IMR-90 (cell line): Measurements from ENCODE around the gene COL7A1. TPM values are rescaled to one million over a fixed set of nuclear protein-coding genes. Genes with fewer than 3 reads are reported as not detected.

Experiments
- ATAC-seq: fragments of 200-7000 bp; cut with Tn5 transposase; 2 replicates; pipeline ENCODE4 v1.9.1; 2020; ENCODE audit warnings: low read depth, mild to moderate bottlenecking, moderate library complexity
- BruUV-seq: library from RNA; stranded (reverse); fragments of 400-500 nt; replicated peaks from 2 replicates; lab custom pipeline; 2021; lab: Mats Ljungman, UMichigan
- CTCF ChIA-PET: fragments of 300-600 bp; formaldehyde crosslinking; extraction: SDS; loops from one replicate; lab custom pipeline; 2021; ENCODE audit warnings: antibody characterized with exemption; lab: Yijun Ruan, JAX
- POLR2A ChIA-PET: fragments of 300-600 bp; sonication (Branson Sonifier 250); formaldehyde crosslinking; loops from one replicate; lab custom pipeline; 2022; ENCODE audit warnings: antibody characterized with exemption; ENCODE audit not compliant: unreplicated experiment; lab: Charles Lee
- DNase-seq: peaks from one replicate; pipeline ENCODE4 v3.0.0; 2013
- H2AFZ ChIP-seq: replicated peaks from 2 replicates; pipeline ENCODE3; 2013; ENCODE audit warnings: low read length, mild to moderate bottlenecking; ENCODE audit not compliant: poor library complexity
- H2AK5ac ChIP-seq: 2 replicates; pipeline ENCODE4 v1.6.1; 2013; ENCODE audit warnings: low read depth, low read length, inconsistent platforms
- H2AK9ac ChIP-seq: replicated peaks from 2 replicates; pipeline ENCODE3; 2013; ENCODE audit warnings: mild to moderate bottlenecking, low read depth, low read length, moderate library complexity; ENCODE audit not compliant: poor library complexity
- H2BK120ac ChIP-seq: 2 replicates; pipeline ENCODE4 v1.6.1; 2013; ENCODE audit warnings: low read depth, low read length, inconsistent platforms
- H2BK15ac ChIP-seq: 3 replicates; pipeline ENCODE4 v1.6.1; 2013; ENCODE audit warnings: low read depth, low read length, inconsistent platforms
- H2BK20ac ChIP-seq: 2 replicates; pipeline ENCODE4 v1.6.1; 2013; ENCODE audit warnings: low read depth, mild to moderate bottlenecking, inconsistent platforms, low read length, moderate library complexity
- H2BK5ac ChIP-seq: 2 replicates; pipeline ENCODE4 v1.6.1; 2013; ENCODE audit warnings: mild to moderate bottlenecking, low read depth, low read length, inconsistent platforms; ENCODE audit not compliant: poor library complexity, severe bottlenecking
- H3K14ac ChIP-seq: replicated peaks from 2 replicates; pipeline ENCODE4 v1.6.1; 2013; ENCODE audit warnings: low read depth, low read length, inconsistent platforms
- H3K18ac ChIP-seq: 2 replicates; pipeline ENCODE4 v1.6.1; 2013; ENCODE audit warnings: low read depth, low read length, control low read depth
- H3K23ac ChIP-seq: 2 replicates; pipeline ENCODE4 v1.6.1; 2013; ENCODE audit warnings: low read depth, low read length, inconsistent platforms
- H3K27ac ChIP-seq: 2 replicates; pipeline ENCODE4 v1.5.1; 2013; ENCODE audit warnings: mild to moderate bottlenecking, control low read depth, low read length; ENCODE audit not compliant: insufficient read depth
- H3K27me3 ChIP-seq: 2 replicates; pipeline ENCODE4 v1.6.1; 2013; ENCODE audit warnings: low read length; ENCODE audit not compliant: control insufficient read depth, insufficient read depth
- H3K36me3 ChIP-seq: 2 replicates; pipeline ENCODE4 v1.6.1; 2013; ENCODE audit warnings: low read length, mixed read lengths; ENCODE audit not compliant: control insufficient read depth, insufficient read depth
- H3K4ac ChIP-seq: 2 replicates; pipeline ENCODE4 v1.6.1; 2013; ENCODE audit warnings: low read depth, low read length, inconsistent platforms
- H3K4me1 ChIP-seq: 2 replicates; pipeline ENCODE4 v1.6.1; 2013; ENCODE audit warnings: low read length, mixed read lengths; ENCODE audit not compliant: control insufficient read depth, insufficient read depth
- H3K4me2 ChIP-seq: 2 replicates; pipeline ENCODE4 v1.6.1; 2013; ENCODE audit warnings: low read depth, mild to moderate bottlenecking, control low read depth, low read length, moderate library complexity
- H3K4me3 ChIP-seq: 2 replicates; pipeline ENCODE4 v1.5.1; 2013; ENCODE audit warnings: low read depth, mild to moderate bottlenecking, control low read depth, low read length, moderate library complexity; ENCODE audit not compliant: insufficient read depth
- H3K56ac ChIP-seq: 2 replicates; pipeline ENCODE4 v1.6.1; 2013; ENCODE audit warnings: low read length, inconsistent platforms; ENCODE audit not compliant: insufficient read depth; ENCODE audit errors: extremely low read depth
- H3K79me1 ChIP-seq, 2 experiments: 2 replicates each; pipeline ENCODE4 v1.6.1; 2013; ENCODE audit warnings: low read length in 2 of 2, inconsistent platforms in 1 of 2, low read depth in 1 of 2
- H3K9ac ChIP-seq: 2 replicates; pipeline ENCODE4 v1.6.1; 2013; ENCODE audit warnings: low read depth, low read length, control low read depth
- H3K9me1 ChIP-seq: 2 replicates; pipeline ENCODE4 v1.6.1; 2013; ENCODE audit warnings: low read length, inconsistent platforms; ENCODE audit not compliant: insufficient read depth
- H3K9me3 ChIP-seq: 2 replicates; pipeline ENCODE4 v1.6.1; 2013; ENCODE audit warnings: low read length; ENCODE audit not compliant: control insufficient read depth, insufficient read depth
- H4K20me1 ChIP-seq: 2 replicates; pipeline ENCODE4 v1.6.1; 2013; ENCODE audit warnings: low read length, inconsistent platforms; ENCODE audit not compliant: insufficient read depth
- H4K5ac ChIP-seq: 2 replicates; pipeline ENCODE4 v1.6.1; 2013; ENCODE audit warnings: mild to moderate bottlenecking, low read depth, low read length, control low read depth
- H4K8ac ChIP-seq, 2 experiments: 2 replicates each; pipeline ENCODE4 v1.6.1; 2013; ENCODE audit warnings: low read depth in 2 of 2, low read length in 2 of 2, control low read depth in 1 of 2, inconsistent platforms in 1 of 2
- H4K91ac ChIP-seq: 2 replicates; pipeline ENCODE4 v1.6.1; 2013; ENCODE audit warnings: low read depth, low read length, inconsistent platforms; ENCODE audit not compliant: insufficient read depth
- BHLHE40 ChIP-seq: fragments of 150-350 bp; IDR thresholded peaks from 2 replicates; pipeline ENCODE4 v1.6.1; 2016; ENCODE audit warnings: mild to moderate bottlenecking, low read depth, low read length
- CHD1 ChIP-seq: IDR thresholded peaks from 2 replicates; pipeline ENCODE4 v1.6.1; 2012; ENCODE audit warnings: low read depth, low read length, improper control_type of control experiment
- CTCF ChIP-seq: conservative IDR thresholded peaks from 2 replicates; pipeline ENCODE4 v1.5.1; 2012; ENCODE audit warnings: mild to moderate bottlenecking, low read depth, low read length, improper control_type of control experiment
- FOS ChIP-seq: fragments of 150-350 bp; IDR thresholded peaks from 2 replicates; pipeline ENCODE4 v1.6.1; 2016; ENCODE audit warnings: low read depth, low read length
- MAZ ChIP-seq: IDR thresholded peaks from 2 replicates; pipeline ENCODE4 v1.6.1; 2012; ENCODE audit warnings: low read depth, mild to moderate bottlenecking, low read length, improper control_type of control experiment, moderate library complexity, borderline replicate concordance
- MXI1 ChIP-seq: IDR thresholded peaks from 2 replicates; pipeline ENCODE4 v1.6.1; 2012; ENCODE audit warnings: low read depth, mild to moderate bottlenecking, low read length, moderate library complexity, borderline replicate concordance
- NFE2L2 ChIP-seq: fragments of 150-350 bp; IDR thresholded peaks from 2 replicates; pipeline ENCODE4 v1.6.1; 2016; ENCODE audit warnings: low read depth, mild to moderate bottlenecking, low read length
- POLR2A ChIP-seq: IDR thresholded peaks from 2 replicates; pipeline ENCODE4 v1.6.1; 2012; ENCODE audit warnings: mild to moderate bottlenecking, low read depth, low read length
- RAD21 ChIP-seq: IDR thresholded peaks from 2 replicates; pipeline ENCODE4 v1.6.1; 2012; ENCODE audit warnings: low read length, improper control_type of control experiment
- RCOR1 ChIP-seq: IDR thresholded peaks from 2 replicates; pipeline ENCODE4 v1.6.1; 2012; ENCODE audit warnings: mild to moderate bottlenecking, low read length, improper control_type of control experiment; ENCODE audit not compliant: insufficient replicate concordance
- RFX5 ChIP-seq: IDR thresholded peaks from 2 replicates; pipeline ENCODE4 v1.8.0; 2012; ENCODE audit warnings: low read depth, mild to moderate bottlenecking, low read length, moderate library complexity
- SMC3 ChIP-seq: fragments of 150-350 bp; IDR thresholded peaks from 2 replicates; pipeline ENCODE4 v1.6.1; 2016; ENCODE audit warnings: low read depth, mild to moderate bottlenecking, antibody characterized with exemption, low read length, moderate library complexity
- WGBS, 2 experiments: methylation state at CpG; one replicate each; pipeline versions ENCODE4 v1.1.5 to v1.1.7; 2013; ENCODE audit warnings: missing lambda C conversion rate in 2 of 2; ENCODE audit not compliant: insufficient read length in 1 of 2; ENCODE audit errors: extremely low coverage in 2 of 2; 5-methylcytosine and 5-hydroxymethylcytosine counted together
- dilution Hi-C: fragments of 300-500 bp; cut with HindIII; formaldehyde crosslinking; loops from one replicate; pipeline ENCODE4 v1.14.3; 2018; ENCODE audit warnings: low sequenced_read_pairs; ENCODE audit not compliant: unreplicated experiment
- in situ Hi-C: fragments of 300-500 bp; cut with MboI; formaldehyde crosslinking; loops from 3 replicates; pipeline ENCODE4 v1.14.3; 2019; ENCODE audit warnings: low sequenced_read_pairs, inconsistent platforms, mixed read lengths
- intact Hi-C: fragments of 100-400 bp; cut with micrococcal nuclease; formaldehyde crosslinking; loops from 2 replicates; pipeline ENCODE4 v1.10.0; 2022
- polyA plus RNA-seq, 3 experiments: library from polyadenylated mRNA; depleted of rRNA; stranded (reverse); fragments of >200 nt; gene quantifications; 2 replicates each; pipeline ENCODE4 v1.2.3, GENCODE V29; 2012; ENCODE audit warnings: low replicate concordance in 1 of 3
- total RNA-seq: library from RNA; depleted of rRNA; stranded (reverse); fragments of >200 nt; gene quantifications from 2 replicates; pipeline ENCODE4 v1.2.3, GENCODE V29; 2012
- TF ChIP-seq, protein P1 (sequence below): fragments of 150-350 bp; IDR thresholded peaks from 2 replicates; pipeline ENCODE4 v1.6.1; 2017; ENCODE audit warnings: mild to moderate bottlenecking, antibody characterized with exemption, low read length, low read depth

COL7A1 gene
- total and polyA plus RNA-seq, 2 of the 4 experiments (the other 2 are of a cell fraction): 4.1 to 20.3 TPM

DNA sequence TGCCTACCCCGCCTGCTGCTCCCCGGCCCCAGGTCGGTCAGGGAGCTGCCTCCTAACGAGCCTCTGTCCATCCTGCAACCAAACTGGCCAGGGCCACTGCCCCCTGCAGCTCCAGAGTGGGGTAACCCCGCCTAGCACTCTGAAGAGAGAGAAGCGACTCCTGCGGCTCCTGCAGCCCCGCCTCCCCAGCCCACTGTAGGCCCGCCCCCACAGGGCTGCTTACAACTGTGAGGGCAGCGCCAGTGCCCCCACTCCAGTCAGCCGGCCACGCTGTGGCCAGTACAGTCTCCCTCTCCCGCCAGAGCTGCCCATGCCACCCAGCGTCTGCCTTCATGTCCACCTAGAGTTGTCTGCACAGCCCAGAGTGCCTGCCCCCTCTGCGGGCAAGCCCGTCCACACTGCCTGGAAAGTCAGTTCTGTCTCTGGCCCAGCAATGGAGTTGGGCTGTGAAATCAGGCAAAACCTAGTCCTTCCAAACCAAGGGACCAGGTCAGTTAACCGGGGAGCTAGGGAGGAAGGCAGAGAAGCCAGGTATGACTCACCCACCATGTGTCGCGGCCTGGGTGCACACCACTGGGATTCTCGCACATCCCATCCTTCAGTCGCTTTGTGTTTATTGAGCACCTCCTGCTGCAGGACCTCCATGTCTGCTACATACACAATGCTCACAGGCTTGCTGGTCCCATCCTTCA, 33.9 kb downstream of the COL7A1 start:
- peak overlapping the region; percentile 28; the same call in 1 of the 2 replicates for H3K4me3 ChIP-seq
- peak overlapping the region; percentile 91 for H2AK5ac ChIP-seq
- peak overlapping the region; percentile 86 for H2AFZ ChIP-seq
- WGBS, 2 experiments: 19% methylated on average over 7 of the region's 21 CpGs; no CpG with 5 or more reads in 1 of the 2 experiments
- POLR2A ChIA-PET: interaction anchor here (0.6 kb wide), 1 partner anchor 83 kb away, joined by 3 read pairs; no protein-coding TSS in a partner anchor
- H3K9me3 ChIP-seq: no peaks in the 10 kb centered on the region
- peak overlapping the region; percentile 82 for H3K14ac ChIP-seq
- CTCF ChIA-PET: interaction anchor here (0.5 to 1.5 kb wide), 5 partner anchors 65 to 125 kb away, joined by 3 to 4 read pairs (median 3); partner anchors contain the start of gene SLC26A6
- H4K91ac ChIP-seq: peak overlapping the region; percentile 85
- peak overlapping the region; percentile 95 for H2BK5ac ChIP-seq
- H3K18ac ChIP-seq: peak overlapping the region; percentile 65; the same call in 1 of the 2 replicates
- peak overlapping the region; percentile 57; the same call in 1 of the 2 replicates for H3K23ac ChIP-seq
- ATAC-seq: peak; percentile 48
- DNase-seq: peak; percentile 64
- in situ Hi-C loops: no loop called here
- peak overlapping the region; percentile 91 for H3K4ac ChIP-seq
- H2BK15ac ChIP-seq: peak overlapping the region; percentile 9; the same call in 1 of the 3 replicates
- peak overlapping the region; percentile 70 for H3K4me2 ChIP-seq
- H4K20me1 ChIP-seq: peaks cover 3% of the 10 kb centered on the region; the same call in 1 of the 2 replicates
- H3K56ac ChIP-seq: 0 out of 2 replicates have a peak overlapping the region, but pooled peaks have one; percentile 5
- no peaks in the 10 kb centered on the region for H3K27me3 ChIP-seq
- H3K79me1 ChIP-seq: peaks cover 14 to 62% of the 10 kb centered on the region in 2 experiments
- BruUV-seq: no TSS peak
- H2BK20ac ChIP-seq: no peak overlapping the region; the same call in 1 of the 2 replicates
- peak overlapping the region; percentile 37 to 83; a peak in 3 of 4 replicates for H4K8ac ChIP-seq
- H3K27ac ChIP-seq: peak overlapping the region; percentile 65
- dilution Hi-C loops: no loop called here
- H3K9me1 ChIP-seq: peaks cover 34% of the 10 kb centered on the region
- H2BK120ac ChIP-seq: peak overlapping the region; percentile 81
- peaks cover 39% of the 10 kb centered on the region for H3K4me1 ChIP-seq
- peak overlapping the region; percentile 50; the same call in 1 of the 2 replicates for H3K9ac ChIP-seq
- H3K36me3 ChIP-seq: peaks cover 20% of the 10 kb centered on the region
- intact Hi-C loops: no loop called here
- H4K5ac ChIP-seq: peak overlapping the region; percentile 45
- H2AK9ac ChIP-seq: peak overlapping the region; percentile 93
- TF ChIP-seq BHLHE40 (peak; percentile 43; the same call in 1 of the 2 replicates), SMC3 (no peak), FOS (peak; percentile 54), NFE2L2 (no peak), RFX5 (no peak), RCOR1 (no peak), MAZ (peak; percentile 58; the same call in 1 of the 2 replicates), POLR2A (no peak), RAD21 (no peak), MXI1 (no peak), CTCF (peak; percentile 45), CHD1 (no peak)
- TF ChIP-seq, protein P1, sequence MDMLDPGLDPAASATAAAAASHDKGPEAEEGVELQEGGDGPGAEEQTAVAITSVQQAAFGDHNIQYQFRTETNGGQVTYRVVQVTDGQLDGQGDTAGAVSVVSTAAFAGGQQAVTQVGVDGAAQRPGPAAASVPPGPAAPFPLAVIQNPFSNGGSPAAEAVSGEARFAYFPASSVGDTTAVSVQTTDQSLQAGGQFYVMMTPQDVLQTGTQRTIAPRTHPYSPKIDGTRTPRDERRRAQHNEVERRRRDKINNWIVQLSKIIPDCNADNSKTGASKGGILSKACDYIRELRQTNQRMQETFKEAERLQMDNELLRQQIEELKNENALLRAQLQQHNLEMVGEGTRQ: peak; percentile 24; the same call in 1 of the 2 replicates
